DOHH2 (cell line): ENCODE results near the gene LAMA3.

Experiments used
- H3F3A ChIP-seq: fragments of 200-600 bp; sonication (generic), shearing (Covaris generic); 2 replicates; pipeline ENCODE4 v1.6.0; 2016; ENCODE audit warnings: antibody characterized with exemption, mild to moderate bottlenecking; ENCODE audit not compliant: control insufficient read depth, insufficient read depth
- H3K27ac ChIP-seq: fragments of 200-600 bp; sonication (generic); 2 replicates; pipeline ENCODE4 v1.5.1; 2014; ENCODE audit warnings: low read depth, mild to moderate bottlenecking, low read length, moderate library complexity
- H3K27me3 ChIP-seq: fragments of 200-600 bp; sonication (generic); 2 replicates; pipeline ENCODE4 v1.6.1; 2014; ENCODE audit warnings: mild to moderate bottlenecking, low read length, mixed read lengths; ENCODE audit not compliant: control insufficient read depth
- H3K36me3 ChIP-seq: fragments of 200-600 bp; sonication (generic); 2 replicates; pipeline ENCODE4 v1.6.1; 2014; ENCODE audit warnings: mild to moderate bottlenecking, low read length, moderate library complexity, mixed read lengths; ENCODE audit not compliant: control insufficient read depth
- H3K4me1 ChIP-seq: fragments of 200-600 bp; sonication (generic); 2 replicates; pipeline ENCODE4 v1.6.1; 2014; ENCODE audit warnings: mild to moderate bottlenecking, low read length, mixed read lengths; ENCODE audit not compliant: control insufficient read depth
- H3K4me2 ChIP-seq: fragments of 200-600 bp; sonication (generic); 2 replicates; pipeline ENCODE4 v1.6.0; 2014; ENCODE audit warnings: mild to moderate bottlenecking, low read length, moderate library complexity
- H3K4me3 ChIP-seq: fragments of 200-600 bp; sonication (generic); 2 replicates; pipeline ENCODE4 v1.5.1; 2014; ENCODE audit warnings: mild to moderate bottlenecking, low read length, mixed read lengths
- H3K79me2 ChIP-seq: fragments of 200-600 bp; sonication (generic); 2 replicates; pipeline ENCODE4 v1.6.1; 2014; ENCODE audit warnings: mild to moderate bottlenecking, low read length, mixed read lengths; ENCODE audit not compliant: control insufficient read depth
- H3K9me2 ChIP-seq: fragments of 200-600 bp; sonication (generic); replicated peaks from 2 replicates; pipeline ENCODE4 v1.6.1; 2014; ENCODE audit warnings: mild to moderate bottlenecking, low read length, mixed read lengths; ENCODE audit not compliant: control insufficient read depth
- H3K9me3 ChIP-seq: fragments of 200-600 bp; sonication (generic); 2 replicates; pipeline ENCODE4 v1.6.1; 2014; ENCODE audit warnings: antibody characterized with exemption, low read length, mixed read lengths; ENCODE audit not compliant: control insufficient read depth, insufficient read depth
- H4K20me1 ChIP-seq: fragments of 200-600 bp; sonication (generic); 2 replicates; pipeline ENCODE4 v1.6.0; 2014; ENCODE audit warnings: low read depth, mild to moderate bottlenecking, antibody characterized with exemption, low read length, moderate library complexity; ENCODE audit not compliant: control insufficient read depth, insufficient read depth
- EZH2phosphoT487 ChIP-seq: fragments of 200-600 bp; sonication (generic); IDR thresholded peaks from 2 replicates; pipeline ENCODE4 v1.6.1; 2017; ENCODE audit warnings: borderline replicate concordance, mild to moderate bottlenecking, antibody characterized with exemption, low read length, moderate library complexity, mixed read lengths
- TF ChIP-seq, protein P1 (sequence below): fragments of 200-600 bp; sonication (generic); IDR thresholded peaks from one replicate; pipeline ENCODE4 v1.5.1; 2014; ENCODE audit warnings: antibody characterized with exemption, mild to moderate bottlenecking, low read depth, low read length; ENCODE audit not compliant: poor library complexity, severe bottlenecking

LAMA3 gene

DNA sequence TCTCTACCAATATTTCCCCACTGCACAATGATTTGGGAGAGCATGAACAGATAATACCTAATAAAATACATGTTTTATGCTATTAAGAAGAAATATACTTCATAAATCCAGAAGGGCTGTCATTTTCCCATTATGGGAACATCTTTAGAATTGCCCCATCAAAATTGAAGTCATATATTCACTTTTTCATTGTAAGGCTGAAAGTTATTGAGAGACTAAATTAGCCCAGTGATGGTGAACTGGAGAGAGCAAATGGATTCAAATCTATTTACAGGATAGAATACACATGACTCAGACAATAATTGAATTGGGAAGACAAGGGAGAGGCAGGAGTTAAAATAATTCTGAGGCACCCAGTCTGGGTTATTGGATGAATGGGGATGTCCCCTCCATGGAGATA lies 245.6 kb downstream of the LAMA3 start:
- H3K36me3 ChIP-seq = no peaks in the 10 kb centered on the region
- no peaks in the 10 kb centered on the region for H3K27me3 ChIP-seq
- H3K4me3 ChIP-seq = no peak overlapping the region
- no peaks in the 10 kb centered on the region for H3K79me2 ChIP-seq
- no peak overlapping the region for H3K4me2 ChIP-seq
- H3K27ac ChIP-seq = no peak overlapping the region
- H3K4me1 ChIP-seq = peaks cover 20% of the 10 kb centered on the region
- TF ChIP-seq, protein P1, sequence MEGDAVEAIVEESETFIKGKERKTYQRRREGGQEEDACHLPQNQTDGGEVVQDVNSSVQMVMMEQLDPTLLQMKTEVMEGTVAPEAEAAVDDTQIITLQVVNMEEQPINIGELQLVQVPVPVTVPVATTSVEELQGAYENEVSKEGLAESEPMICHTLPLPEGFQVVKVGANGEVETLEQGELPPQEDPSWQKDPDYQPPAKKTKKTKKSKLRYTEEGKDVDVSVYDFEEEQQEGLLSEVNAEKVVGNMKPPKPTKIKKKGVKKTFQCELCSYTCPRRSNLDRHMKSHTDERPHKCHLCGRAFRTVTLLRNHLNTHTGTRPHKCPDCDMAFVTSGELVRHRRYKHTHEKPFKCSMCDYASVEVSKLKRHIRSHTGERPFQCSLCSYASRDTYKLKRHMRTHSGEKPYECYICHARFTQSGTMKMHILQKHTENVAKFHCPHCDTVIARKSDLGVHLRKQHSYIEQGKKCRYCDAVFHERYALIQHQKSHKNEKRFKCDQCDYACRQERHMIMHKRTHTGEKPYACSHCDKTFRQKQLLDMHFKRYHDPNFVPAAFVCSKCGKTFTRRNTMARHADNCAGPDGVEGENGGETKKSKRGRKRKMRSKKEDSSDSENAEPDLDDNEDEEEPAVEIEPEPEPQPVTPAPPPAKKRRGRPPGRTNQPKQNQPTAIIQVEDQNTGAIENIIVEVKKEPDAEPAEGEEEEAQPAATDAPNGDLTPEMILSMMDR = no peak
- no peak for TF ChIP-seq EZH2phosphoT487
- H3K9me3 ChIP-seq = no peaks in the 10 kb centered on the region
- H4K20me1 ChIP-seq = no peaks in the 10 kb centered on the region
- no peaks in the 10 kb centered on the region for H3F3A ChIP-seq
- no peaks in the 10 kb centered on the region for H3K9me2 ChIP-seq

GRCh38 chr18:23935804-23936203 lies 246.6 kb downstream of the LAMA3 start:
- Histone ChIP-seq H3K27ac (no peak overlapping the region), H3F3A (no peaks in the 10 kb centered on the region), H3K9me3 (no peaks in the 10 kb centered on the region), H3K9me2 (no peaks in the 10 kb centered on the region), H3K4me2 (no peak overlapping the region), H3K27me3 (no peaks in the 10 kb centered on the region), H3K36me3 (no peaks in the 10 kb centered on the region), H3K4me1 (peaks cover 20% of the 10 kb centered on the region), H3K79me2 (no peaks in the 10 kb centered on the region), H4K20me1 (no peaks in the 10 kb centered on the region), H3K4me3 (no peak overlapping the region)
- TF ChIP-seq, protein P1 = no peak
- TF ChIP-seq EZH2phosphoT487 = no peak

GRCh38 chr18:23936381-23936958 lies 247.2 kb downstream of the LAMA3 start:
- Histone ChIP-seq H3K27ac (no peak overlapping the region), H3K4me3 (no peak overlapping the region), H3F3A (no peaks in the 10 kb centered on the region), H3K27me3 (no peaks in the 10 kb centered on the region), H3K9me2 (no peaks in the 10 kb centered on the region), H4K20me1 (no peaks in the 10 kb centered on the region), H3K9me3 (no peaks in the 10 kb centered on the region), H3K4me1 (peaks cover 20% of the 10 kb centered on the region), H3K36me3 (no peaks in the 10 kb centered on the region), H3K79me2 (no peaks in the 10 kb centered on the region), H3K4me2 (no peak overlapping the region)
- TF ChIP-seq, protein P1 = no peak
- TF ChIP-seq EZH2phosphoT487 = no peak
